Spleen (tissue), 11 donors: ENCODE data around the gene HPCAL1. TPM values are rescaled to one million over a fixed set of nuclear protein-coding genes. Genes with fewer than 3 reads are reported as not detected.
A peak's percentile ranks its signal among the peaks of the same experiment; 100 is the strongest.

Experiments
- DNase-seq: peaks from one replicate; pipeline ENCODE4 v3.0.0-alpha.2; 2020
- H3K27ac ChIP-seq, 8 donors: fragments of 200-600 bp; sonication (generic) in 7 of 8; 1 replicate in 4 of 8; 2 replicates in 4 of 8; pipeline versions ENCODE4 v1.5.0 to v1.8.0; 2016 to 2021; ENCODE audit warnings: inconsistent platforms in 4 of 8, mild to moderate bottlenecking in 4 of 8, moderate library complexity in 1 of 8
- H3K27me3 ChIP-seq, 7 donors: fragments of 200-600 bp; sonication (generic) in 6 of 7; replicated peaks in 1 of 7; 1 replicate in 4 of 7; 2 replicates in 3 of 7; pipeline versions ENCODE4 v1.5.0 to v1.8.0; 2016 to 2021; ENCODE audit warnings: inconsistent platforms in 3 of 7, mild to moderate bottlenecking in 1 of 7
- H3K36me3 ChIP-seq, 6 donors: fragments of 200-600 bp; sonication (generic) in 5 of 6; 1 replicate in 4 of 6; 2 replicates in 2 of 6; pipeline versions ENCODE4 v1.5.0 to v1.8.0; 2016 to 2021; ENCODE audit warnings: inconsistent platforms in 2 of 6
- H3K4me1 ChIP-seq, 6 donors: fragments of 200-600 bp; sonication (generic) in 5 of 6; 1 replicate in 3 of 6; 2 replicates in 3 of 6; pipeline versions ENCODE4 v1.5.0 to v1.8.0; 2016 to 2021; ENCODE audit warnings: inconsistent platforms in 3 of 6
- H3K4me3 ChIP-seq, 8 donors: fragments of 200-600 bp; sonication (generic) in 7 of 8; 1 replicate in 4 of 8; 2 replicates in 4 of 8; pipeline versions ENCODE4 v1.5.0 to v1.8.0; 2016 to 2021; ENCODE audit warnings: inconsistent platforms in 4 of 8, mild to moderate bottlenecking in 4 of 8, moderate library complexity in 2 of 8
- H3K9me3 ChIP-seq, 8 donors: fragments of 200-600 bp; sonication (generic) in 7 of 8; 1 replicate in 4 of 8; 2 replicates in 4 of 8; pipeline versions ENCODE4 v1.5.0 to v1.8.0; 2016 to 2021; ENCODE audit warnings: inconsistent platforms in 4 of 8
- POLR2A ChIP-seq, 3 donors: fragments of 450-650 bp; IDR thresholded peaks; one replicate each; pipeline ENCODE4 v1.5.1; 2017; ENCODE audit warnings: antibody characterized with exemption in 3 of 3, mild to moderate bottlenecking in 1 of 3
- POLR2AphosphoS5 ChIP-seq, 3 donors: sonication (generic); formaldehyde crosslinking; IDR thresholded peaks; one replicate each; pipeline ENCODE4 v1.5.1; 2017; ENCODE audit warnings: antibody characterized with exemption in 3 of 3
- WGBS, 5 donors: extraction: QIAGEN DNeasy Blood & Tissue Kit in 3 of 5; methylation state at CpG; one replicate each; pipeline versions ENCODE4 v1.1.5 to v1.1.7; 2013 to 2018; 5-methylcytosine and 5-hydroxymethylcytosine counted together
- intact Hi-C: fragments of 100-400 bp; cut with DNase I; formaldehyde crosslinking; loops from one replicate; pipeline ENCODE4 v1.15.0; 2023; ENCODE audit warnings: low total_unique reads
- polyA plus RNA-seq, 3 donors: library from polyadenylated mRNA; stranded (reverse); fragments of 200-250 nt; gene quantifications; one replicate each; pipeline ENCODE4 v1.2.1, GENCODE V29; 2013
- total RNA-seq, 7 donors: library from RNA; depleted of rRNA in 3 of 7; stranded (reverse); fragments of >200 nt in 3 of 7; fragmentation: NEBNext Ultra II Directional in 4 of 7; extraction: Animal tissue kit (Norgen Biotek cat#: 25700) in 4 of 7; gene quantifications; one replicate each; pipeline versions ENCODE4 v1.1.0 to v1.2.1, GENCODE V29; 2016 to 2021
- TF ChIP-seq, protein P1 (sequence below), 11 experiments: fragments of 200-600 bp in 7 of 11; fragments of 450-650 bp in 4 of 11; sonication (generic) in 4 of 11; IDR thresholded peaks in 8 of 11; conservative IDR thresholded peaks in 3 of 11; 1 replicate in 7 of 11; 2 replicates in 4 of 11; pipeline versions ENCODE4 v1.4.0 to v1.8.0; 2016 to 2021; ENCODE audit warnings: antibody characterized with exemption in 11 of 11, inconsistent platforms in 4 of 11, mild to moderate bottlenecking in 1 of 11
- donor health status: healthy with polysubstance abuse.
- donor health status: DM: no; HTN: no; CAD: no; lungs with moderate emphysema.
- donor health status: DM: no; HTN: no; CAD: no.
- donor health status: Bipolar disorder and iron deficiency.
- donor health status: healthy.
- donor health status: DM: no; HTN: no; CAD: no.
- donor health status: DM: yes; HTN: yes; CAD: no.

The HPCAL1 gene
- total and polyA plus RNA-seq, 10 donors: 41.9 to 80.6 (median 57.7) TPM

- intact Hi-C loops: no loop called here
- peaks cover 0 to 12% (median 10%) of the 10 kb centered on the region in 8 donors for H3K9me3 ChIP-seq
- H3K4me1 ChIP-seq: peaks cover 46 to 85% (median 74%) of the 10 kb centered on the region in 6 donors
- H3K27me3 ChIP-seq: no peaks in the 10 kb centered on the region
- H3K36me3 ChIP-seq: peaks cover 0 to 12% (median 4%) of the 10 kb centered on the region in 6 donors
- peak overlapping the region; percentile 57 to 89 (median 84) for H3K27ac ChIP-seq
- WGBS, 5 donors: 49 to 66% (median 56%) methylated on average over 8 to 9 of the region's 9 CpGs
- DNase-seq: no peak
- TF ChIP-seq POLR2A (IDR thresholded peaks at IDR 0.05): no peak
- no peak for TF ChIP-seq POLR2AphosphoS5 (IDR thresholded peaks at IDR 0.05)
- TF ChIP-seq, protein P1, sequence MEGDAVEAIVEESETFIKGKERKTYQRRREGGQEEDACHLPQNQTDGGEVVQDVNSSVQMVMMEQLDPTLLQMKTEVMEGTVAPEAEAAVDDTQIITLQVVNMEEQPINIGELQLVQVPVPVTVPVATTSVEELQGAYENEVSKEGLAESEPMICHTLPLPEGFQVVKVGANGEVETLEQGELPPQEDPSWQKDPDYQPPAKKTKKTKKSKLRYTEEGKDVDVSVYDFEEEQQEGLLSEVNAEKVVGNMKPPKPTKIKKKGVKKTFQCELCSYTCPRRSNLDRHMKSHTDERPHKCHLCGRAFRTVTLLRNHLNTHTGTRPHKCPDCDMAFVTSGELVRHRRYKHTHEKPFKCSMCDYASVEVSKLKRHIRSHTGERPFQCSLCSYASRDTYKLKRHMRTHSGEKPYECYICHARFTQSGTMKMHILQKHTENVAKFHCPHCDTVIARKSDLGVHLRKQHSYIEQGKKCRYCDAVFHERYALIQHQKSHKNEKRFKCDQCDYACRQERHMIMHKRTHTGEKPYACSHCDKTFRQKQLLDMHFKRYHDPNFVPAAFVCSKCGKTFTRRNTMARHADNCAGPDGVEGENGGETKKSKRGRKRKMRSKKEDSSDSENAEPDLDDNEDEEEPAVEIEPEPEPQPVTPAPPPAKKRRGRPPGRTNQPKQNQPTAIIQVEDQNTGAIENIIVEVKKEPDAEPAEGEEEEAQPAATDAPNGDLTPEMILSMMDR (IDR thresholded peaks at IDR 0.05 in 8 of 11, conservative IDR thresholded peaks at IDR 0.05 in 3 of 11): no peak
- H3K4me3 ChIP-seq: peak overlapping the region; percentile 19 to 71 (median 39)
Measured at GRCh38 chr2:10330700-10331026, 28.0 kb downstream of the HPCAL1 start.

- intact Hi-C loops: no loop called here
- Histone ChIP-seq H3K36me3 (peaks cover 0 to 12% (median 4%) of the 10 kb centered on the region in 6 donors), H3K9me3 (peaks cover 0 to 13% (median 10%) of the 10 kb centered on the region in 8 donors), H3K27me3 (no peaks in the 10 kb centered on the region), H3K27ac (peak overlapping the region; percentile 57 to 89 (median 84)), H3K4me1 (peaks cover 46 to 80% (median 69%) of the 10 kb centered on the region in 6 donors), H3K4me3 (peak overlapping the region; percentile 19 to 71 (median 39))
- DNase-seq: peak; percentile 94
- WGBS, 5 donors: 12 to 24% (median 16%) methylated on average over 30 to 33 of the region's 33 CpGs
- TF ChIP-seq, protein P1 (IDR thresholded peaks at IDR 0.05 in 8 of 11, conservative IDR thresholded peaks at IDR 0.05 in 3 of 11): peak in 3 of 11 experiments; percentile 9 to 19 (median 11)
- peak; percentile 81 to 87 (median 84) for TF ChIP-seq POLR2AphosphoS5 (IDR thresholded peaks at IDR 0.05)
- no peak for TF ChIP-seq POLR2A (IDR thresholded peaks at IDR 0.05)
Measured at GRCh38 chr2:10331027-10331701, 28.5 kb downstream of the HPCAL1 start.

DNA sequence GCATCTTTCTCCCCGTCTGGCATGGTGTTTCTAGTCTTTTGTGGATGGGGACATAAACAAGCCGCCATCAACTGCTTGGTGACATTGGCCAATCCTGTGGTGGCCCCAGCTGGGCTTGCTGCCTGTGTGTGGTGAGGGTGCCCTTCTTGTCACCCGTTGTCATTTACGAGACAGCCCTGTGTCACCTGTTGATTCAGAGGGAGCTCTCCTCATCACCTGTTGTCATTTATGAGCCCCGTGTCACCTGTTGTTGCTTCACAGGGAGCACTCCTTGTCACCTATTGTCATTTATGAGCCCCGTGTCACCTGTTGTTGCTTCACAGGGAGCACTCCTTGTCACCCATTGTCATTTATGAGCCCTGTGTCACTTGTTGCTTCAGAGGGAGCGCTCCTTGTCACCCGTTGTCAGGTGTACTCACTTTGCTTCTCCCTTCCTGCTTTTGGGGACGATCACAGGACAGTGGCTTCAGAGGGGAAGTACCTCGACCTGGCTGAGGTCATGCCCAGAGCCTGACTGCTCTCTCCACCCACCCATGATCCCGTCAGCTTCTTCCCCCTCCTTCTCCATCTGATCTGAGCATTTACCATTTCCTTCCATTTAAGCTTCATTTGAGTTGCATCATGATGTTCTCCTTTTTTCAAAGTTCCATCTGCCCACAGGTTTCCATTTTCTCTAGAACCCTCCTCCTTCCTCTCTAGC lies 29.1 kb downstream of the HPCAL1 start:
- Histone ChIP-seq H3K4me3 (peak overlapping the region in 7 of 8 donors; percentile 19 to 71 (median 40)), H3K27ac (peak overlapping the region; percentile 57 to 89 (median 84)), H3K9me3 (peaks cover 0 to 13% (median 10%) of the 10 kb centered on the region in 8 donors), H3K27me3 (no peaks in the 10 kb centered on the region), H3K4me1 (peaks cover 46 to 73% (median 66%) of the 10 kb centered on the region in 6 donors), H3K36me3 (peaks cover 0 to 15% (median 4%) of the 10 kb centered on the region in 6 donors)
- intact Hi-C loops: no loop called here
- peak; percentile 85 for DNase-seq
- TF ChIP-seq POLR2AphosphoS5 (IDR thresholded peaks at IDR 0.05) (peak in 2 of 3 donors; percentile 49 to 56), POLR2A (IDR thresholded peaks at IDR 0.05) (no peak)
- TF ChIP-seq, protein P1 (IDR thresholded peaks at IDR 0.05 in 8 of 11, conservative IDR thresholded peaks at IDR 0.05 in 3 of 11): no peak
- 22 to 36% (median 27%) methylated on average over 9 to 11 of the region's 11 CpGs for WGBS, 5 donors
